GM21825 (cell line): ENCODE data around the gene EPN2.
"Not testable (repeated sequence)": the region's sequence is repeated elsewhere in the genome, so short reads cannot be mapped to it uniquely, and the experiment has no call there.

Source experiments
- ATAC-seq: cut with Tn5 transposase; IDR thresholded peaks from one replicate; pipeline ENCODE4 v1.9.1; 2021; ENCODE audit warnings: mild to moderate bottlenecking, moderate library complexity; ENCODE audit not compliant: unreplicated experiment

Gene EPN2

DNA sequence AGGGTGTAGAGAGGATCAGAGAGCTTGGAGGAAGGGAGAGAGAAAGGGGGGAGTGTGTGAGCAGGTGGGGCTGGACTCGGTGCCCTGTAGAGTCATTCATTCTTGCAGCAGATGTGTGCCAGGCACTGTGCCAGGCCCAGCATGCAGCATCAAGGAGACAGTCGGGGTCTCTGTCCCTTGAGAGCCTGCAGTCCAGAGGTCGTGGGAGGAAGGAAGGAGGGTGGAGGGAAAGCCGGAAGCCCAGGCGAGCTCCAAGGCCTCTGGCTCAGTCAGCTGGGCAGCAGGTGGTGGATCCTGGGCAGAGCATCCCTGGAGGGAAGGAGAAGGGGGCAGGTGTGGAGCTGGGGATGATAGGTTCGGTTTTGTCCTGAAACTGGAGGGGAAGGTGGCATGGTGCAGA lies 27.5 kb downstream of the EPN2 start:
- ATAC-seq, result no peak

GRCh38 chr17:19265755-19266154 lies 28.6 kb downstream of the EPN2 start:
- no peak for ATAC-seq

DNA sequence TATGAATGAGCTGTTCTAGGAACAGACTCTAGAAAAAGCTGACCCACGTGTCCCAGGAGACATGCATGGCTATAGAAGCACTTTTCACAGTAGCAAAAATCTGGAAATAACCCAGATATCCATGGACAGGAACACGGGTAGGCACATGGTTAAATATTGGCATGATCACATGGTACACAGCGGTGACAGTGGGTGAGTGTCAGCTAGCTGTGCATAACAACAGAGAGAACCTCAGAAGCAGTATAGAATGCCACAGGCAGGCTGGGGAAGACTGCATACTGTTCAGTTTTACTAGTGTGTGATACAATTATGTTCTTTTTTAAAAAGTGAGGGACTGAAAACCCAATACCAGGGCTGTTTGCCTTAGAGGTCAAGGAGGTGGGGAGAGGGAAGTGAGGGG lies 31.4 kb downstream of the EPN2 start:
- no peak for ATAC-seq

DNA sequence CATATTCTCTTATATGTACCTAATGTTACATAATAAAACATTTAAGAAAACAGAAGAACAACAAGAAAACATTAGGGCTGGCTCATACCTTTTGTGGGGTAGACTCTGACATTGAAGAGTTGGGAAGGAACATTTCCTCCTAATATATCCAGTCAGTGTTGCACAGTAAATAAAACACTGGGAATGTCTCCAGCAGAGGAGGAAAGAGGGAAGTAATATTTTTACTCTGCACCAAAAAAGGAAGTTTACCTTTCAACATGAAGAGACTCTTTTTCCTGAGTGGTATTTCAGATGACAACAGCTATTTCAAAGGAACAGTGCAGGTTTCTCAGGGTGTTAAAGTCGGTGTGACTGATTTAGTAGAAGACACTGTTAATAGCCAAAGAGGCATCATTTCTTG lies 31.9 kb downstream of the EPN2 start:
- no peak for ATAC-seq

GRCh38 chr17:19269641-19270040 lies 32.5 kb downstream of the EPN2 start:
- ATAC-seq, result no peak

- ATAC-seq, result peak; percentile 10
Measured at GRCh38 chr17:19270347-19270703, 33.2 kb downstream of the EPN2 start.

DNA sequence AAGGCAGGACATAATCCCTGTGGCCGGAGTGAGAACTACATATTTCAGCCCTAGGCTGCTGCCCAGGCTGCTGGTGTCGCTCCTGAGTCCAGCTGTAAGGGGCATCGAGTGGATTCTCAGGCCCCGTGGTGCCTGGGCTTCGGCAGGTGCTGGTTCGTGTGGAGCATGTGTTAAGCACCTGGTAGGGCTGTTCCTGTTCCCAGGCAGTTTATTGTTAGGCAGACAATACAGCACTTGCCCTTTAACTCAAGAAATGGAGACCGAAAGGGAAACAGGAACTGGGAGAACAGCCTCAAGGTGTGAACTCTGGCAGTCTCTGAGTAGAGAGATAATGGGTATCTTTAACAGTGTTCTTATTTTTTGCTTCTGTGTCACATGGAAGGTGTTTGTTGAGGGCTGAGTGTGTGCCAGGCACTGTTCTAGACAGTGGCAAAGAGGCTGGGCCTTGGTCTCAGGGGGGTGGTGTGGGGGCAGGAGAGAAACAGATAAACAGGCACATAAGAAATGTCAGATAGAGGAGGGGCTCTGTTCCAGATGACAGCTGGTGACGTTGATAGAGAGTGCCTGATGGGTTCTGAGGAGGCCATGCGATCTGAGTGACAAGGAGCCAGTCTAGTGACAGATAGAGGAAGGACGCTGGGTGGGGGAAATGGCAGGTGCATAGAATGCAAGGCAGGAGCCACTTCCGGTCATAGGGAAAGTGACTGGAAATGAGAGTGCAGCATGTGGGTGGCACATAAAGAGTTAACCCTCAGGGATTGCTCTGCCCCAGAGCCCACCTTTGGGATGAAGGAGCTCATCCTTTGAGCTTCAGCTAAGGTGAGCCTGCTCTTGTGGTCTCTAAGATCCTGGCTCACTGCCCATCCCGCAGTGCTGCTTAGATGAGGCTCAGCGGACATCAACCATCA lies 33.8 kb downstream of the EPN2 start:
- ATAC-seq, result peak; percentile 70

DNA sequence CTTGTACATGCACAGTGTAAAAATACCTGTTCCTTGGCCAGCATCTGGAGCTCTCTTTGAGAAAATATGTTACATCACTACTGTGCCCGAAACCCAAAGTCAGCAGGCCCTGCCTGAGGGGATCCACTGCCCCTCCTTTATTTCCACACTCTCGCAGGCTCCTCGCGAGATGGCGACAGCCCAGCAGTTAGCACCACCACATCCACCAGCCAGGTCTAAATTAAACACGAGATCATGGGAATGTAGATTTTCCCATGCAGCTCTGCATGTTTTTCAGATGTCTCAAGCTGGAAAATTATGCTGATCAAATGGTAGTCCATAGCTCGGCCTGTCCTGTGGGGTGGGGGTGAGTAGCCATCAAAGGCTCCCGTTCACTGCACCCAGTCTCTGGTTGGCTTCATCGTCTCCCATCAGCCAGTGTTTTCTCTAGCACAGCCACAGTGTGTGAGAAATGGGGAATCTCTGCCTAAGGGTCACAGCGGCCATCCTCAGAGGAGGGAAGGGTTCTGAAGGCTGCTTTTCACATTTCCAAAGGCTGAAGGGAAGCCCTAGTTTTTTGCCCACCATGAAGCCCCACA lies 34.7 kb downstream of the EPN2 start:
- ATAC-seq, result no peak

- no peak for ATAC-seq
Measured at GRCh38 chr17:19273731-19274130, 36.6 kb downstream of the EPN2 start.

DNA sequence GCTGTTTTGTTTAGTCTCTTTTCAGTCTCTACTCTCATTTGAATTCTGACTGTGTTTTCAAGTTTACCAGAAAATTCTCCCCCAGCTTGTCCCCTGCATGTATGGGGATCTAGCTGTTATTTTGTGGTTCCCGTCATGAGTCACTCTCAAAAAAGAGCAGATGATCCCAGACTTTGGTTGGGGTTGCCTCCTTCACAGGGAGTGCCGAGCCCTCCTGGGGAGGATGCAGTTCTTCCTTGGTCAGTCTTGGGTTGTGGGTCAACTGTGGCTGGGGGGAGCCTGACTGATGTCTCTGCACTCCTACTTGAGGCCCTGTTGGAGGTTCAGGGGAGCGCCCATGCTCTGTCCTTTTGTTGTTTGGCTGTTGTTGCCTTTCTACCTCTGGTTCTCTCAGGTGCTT lies 37.7 kb downstream of the EPN2 start:
- ATAC-seq, result no peak

- no peak for ATAC-seq
Measured at GRCh38 chr17:19275457-19276127, 38.4 kb downstream of the EPN2 start.

DNA sequence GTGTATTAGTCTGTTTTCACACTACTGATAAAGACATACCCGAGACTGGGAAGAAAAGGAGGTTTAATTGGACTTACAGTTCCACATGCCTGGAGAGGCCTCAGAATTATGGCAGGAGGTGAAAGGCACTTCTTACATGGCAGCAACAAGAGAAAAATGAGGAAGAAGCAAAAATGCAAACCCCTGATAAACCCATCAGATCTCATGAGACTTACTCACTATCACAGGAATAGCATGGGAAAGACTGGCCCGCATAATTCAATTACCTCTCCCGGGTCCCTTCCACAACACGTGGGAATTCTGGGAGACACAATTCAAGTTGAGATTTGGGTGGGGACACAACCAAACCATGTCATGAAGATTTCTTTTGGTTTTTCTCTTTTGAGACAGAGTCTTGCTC lies 41.1 kb downstream of the EPN2 start:
- not testable (repeated sequence) for ATAC-seq

DNA sequence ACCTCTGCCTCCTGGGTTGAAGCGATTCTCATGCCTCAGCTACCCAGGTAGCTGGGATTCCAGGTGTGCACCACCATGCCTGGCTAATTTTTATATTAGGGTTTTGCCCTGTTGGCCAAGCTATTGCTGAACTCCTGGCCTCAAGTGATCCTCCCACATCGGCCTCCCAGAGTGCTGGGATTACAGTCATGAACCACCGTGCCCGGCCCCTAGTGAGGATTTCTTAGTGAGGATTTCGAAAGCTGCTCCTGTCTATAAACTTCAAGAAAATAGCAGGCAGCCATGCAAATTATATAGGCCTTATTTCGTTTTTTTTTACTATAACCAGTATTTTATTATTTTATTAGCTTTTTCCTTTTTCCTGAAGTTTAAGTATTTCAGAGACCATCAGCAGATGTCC lies 41.6 kb downstream of the EPN2 start:
- no peak for ATAC-seq

DNA sequence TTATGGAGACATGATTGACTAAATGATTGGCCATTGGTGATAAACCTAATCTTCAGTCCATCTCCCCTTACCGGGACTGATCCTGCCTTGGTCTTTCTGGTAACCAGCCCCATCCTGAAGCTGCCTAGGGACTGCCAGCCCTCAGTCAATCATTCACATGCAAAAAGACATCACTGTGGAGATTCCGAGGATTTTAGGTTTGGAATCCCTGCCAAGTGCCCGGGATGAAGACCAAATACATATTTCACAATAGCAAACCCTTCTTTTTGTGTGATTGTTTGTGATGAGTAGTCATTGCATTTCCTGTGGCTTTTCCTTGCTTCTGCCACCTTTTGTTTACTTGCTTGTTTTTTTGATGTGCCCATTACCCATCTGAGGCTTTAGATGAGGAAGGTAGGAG lies 44.0 kb downstream of the EPN2 start:
- no peak for ATAC-seq

- ATAC-seq, result peak; percentile 55
Measured at GRCh38 chr17:19284005-19284959, 47.1 kb downstream of the EPN2 start.

GRCh38 chr17:19285213-19285900 lies 48.2 kb downstream of the EPN2 start:
- ATAC-seq, result no peak

DNA sequence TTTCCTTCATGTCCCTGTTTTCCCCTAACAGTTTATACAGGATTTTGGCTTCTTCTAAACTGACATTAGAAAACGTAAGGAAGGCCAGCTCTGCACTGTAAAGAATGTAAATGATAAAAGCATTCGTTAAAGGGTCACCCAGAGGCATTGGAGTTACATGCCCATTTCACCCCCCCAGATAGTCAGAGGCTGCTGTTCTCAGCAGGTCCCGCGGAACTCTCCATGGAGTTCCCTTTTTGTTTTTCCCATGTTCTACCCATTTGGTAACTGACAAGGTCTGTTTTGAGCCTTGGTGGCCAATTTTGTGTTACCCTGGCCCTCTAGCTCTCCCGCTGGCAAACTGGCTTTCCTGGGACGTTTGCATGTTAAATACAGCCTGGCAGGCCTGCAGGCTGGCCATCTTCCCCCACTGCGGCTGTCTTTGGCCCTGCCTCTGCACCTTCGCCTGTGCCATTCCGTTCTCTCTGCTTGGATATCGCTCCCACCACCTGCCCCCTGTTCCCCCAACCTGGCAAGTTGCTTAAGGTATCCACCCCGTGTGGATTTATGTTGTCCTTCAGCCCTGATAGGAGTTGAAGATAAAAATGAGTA lies 49.7 kb downstream of the EPN2 start:
- ATAC-seq, result no peak

DNA sequence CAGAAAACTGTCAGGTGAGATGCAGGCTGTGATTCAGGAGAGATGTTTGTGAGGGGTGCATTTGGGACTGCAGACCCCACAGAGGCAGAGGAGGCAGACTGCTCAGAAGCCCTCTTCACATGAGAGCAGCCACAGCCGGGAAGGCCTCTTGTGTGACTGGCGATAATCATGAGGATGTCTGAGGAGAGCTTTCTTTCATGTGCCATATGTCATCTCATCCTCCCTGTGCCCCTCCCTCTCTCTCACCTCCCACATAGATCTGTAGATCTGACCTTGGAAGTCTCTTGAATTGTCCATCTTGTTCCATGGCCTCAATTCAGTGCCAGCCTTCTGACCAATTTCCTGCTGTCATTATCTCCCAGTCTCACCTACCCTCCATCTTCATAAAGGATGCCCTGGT lies 50.5 kb downstream of the EPN2 start:
- no peak for ATAC-seq

DNA sequence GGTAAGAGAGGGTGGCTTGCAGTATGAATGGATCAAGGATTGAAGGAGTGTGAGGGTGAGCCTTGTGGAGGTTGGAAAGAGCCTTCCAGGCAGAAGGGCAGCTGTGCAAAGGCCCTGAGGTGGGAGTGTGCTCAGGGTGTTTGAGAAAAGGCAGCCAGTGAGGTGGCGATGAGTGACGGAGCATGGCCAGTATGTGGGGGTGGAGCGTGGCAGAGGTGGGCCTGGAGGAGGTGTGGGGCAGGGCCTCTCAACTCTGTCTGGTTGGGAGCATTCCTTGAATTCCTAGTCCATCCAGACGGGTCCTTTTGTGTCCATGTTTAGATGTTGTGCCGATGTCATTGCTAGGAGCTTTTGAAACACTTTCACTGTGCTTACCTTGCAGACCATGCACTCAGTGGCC lies 51.3 kb downstream of the EPN2 start:
- no peak for ATAC-seq
